ENCODE data around the gene ATAD3A.
"Not testable (repeated sequence)": the region's sequence is repeated elsewhere in the genome, so short reads cannot be mapped to it uniquely, and the experiment has no call there.

GRCh38 chr1:1505801-1506200, 6.2 kb upstream of the ATAD3A start:
- not testable (repeated sequence) for TF ChIP-seq CTCF (conservative IDR thresholded peaks at IDR 0.05 in 1 of 2, IDR thresholded peaks at IDR 0.05 in 1 of 2; ENCODE audit: extremely low read depth in 1 of 2, insufficient read depth in 1 of 2, low read depth in 1 of 2, low read length in 2 of 2); EZH2 (IDR thresholded peaks at IDR 0.05; ENCODE audit: borderline replicate concordance, low read length)

Data from mammary epithelial cell (primary cell).